HepG2 (cell line): ENCODE results near the gene ACTN4. TPM values are rescaled to one million over a fixed set of nuclear protein-coding genes. Genes with fewer than 3 reads are reported as not detected.
A peak's percentile ranks its signal among the peaks of the same experiment; 100 is the strongest.

Experiments
- AGO2 ChIP-seq: fragments of 200-400 bp; formaldehyde crosslinking; optimal IDR thresholded peaks from 2 replicates; pipeline ENCODE3; 2017; ENCODE audit warnings: mild to moderate bottlenecking, low read depth, low read length, moderate library complexity
- CCDC6 ChIP-seq: sonication (generic); formaldehyde crosslinking; IDR thresholded peaks from 2 replicates; pipeline ENCODE4 v1.8.1; 2022; ENCODE audit warnings: mild to moderate bottlenecking, missing genetic modification reagents, moderate library complexity
- CEBPG ChIP-seq: IDR thresholded peaks from 2 replicates; pipeline ENCODE4 v1.6.1; 2016
- CHCHD3 ChIP-seq: sonication (generic); formaldehyde crosslinking; IDR thresholded peaks from 2 replicates; pipeline ENCODE4 v1.8.0; 2022; ENCODE audit warnings: mild to moderate bottlenecking, missing genetic modification reagents, moderate library complexity
- GATAD1 ChIP-seq: IDR thresholded peaks from 2 replicates; pipeline ENCODE4 v1.6.1; 2016; ENCODE audit warnings: missing genetic modification reagents, missing compliant biosample characterization
- HMGA1 ChIP-seq: sonication (generic); formaldehyde crosslinking; conservative IDR thresholded peaks from 2 replicates; pipeline ENCODE4 v1.4.0; 2020; ENCODE audit warnings: missing genetic modification reagents
- KAT8 ChIP-seq: IDR thresholded peaks from 2 replicates; pipeline ENCODE4 v1.6.1; 2016; ENCODE audit warnings: missing genetic modification reagents, missing compliant biosample characterization
- KDM1A ChIP-seq: IDR thresholded peaks from 2 replicates; pipeline ENCODE4 v1.6.1; 2016; ENCODE audit warnings: missing compliant biosample characterization
- MTF2 ChIP-seq: sonication (generic); formaldehyde crosslinking; IDR thresholded peaks from 2 replicates; pipeline ENCODE4 v1.5.0; 2020; ENCODE audit warnings: missing genetic modification reagents, borderline replicate concordance
- SMAD9 ChIP-seq: sonication (generic); formaldehyde crosslinking; IDR thresholded peaks from 2 replicates; pipeline ENCODE4 v1.5.1; 2020; ENCODE audit warnings: mild to moderate bottlenecking, missing genetic modification reagents
- SNRNP70 ChIP-seq: fragments of 200-400 bp; formaldehyde crosslinking; IDR thresholded peaks from 2 replicates; pipeline ENCODE4 v1.6.1; 2017; ENCODE audit warnings: mild to moderate bottlenecking, low read depth, low read length, moderate library complexity
- SP2 ChIP-seq: sonication (generic); formaldehyde crosslinking; IDR thresholded peaks from 2 replicates; pipeline ENCODE4 v1.5.1; 2020; ENCODE audit warnings: mild to moderate bottlenecking, missing genetic modification reagents
- TCF12 ChIP-seq, 2 experiments: fragments of 450-650 bp in 1 of 2; sonication (generic) in 1 of 2; formaldehyde crosslinking in 1 of 2; IDR thresholded peaks; 2 replicates each; pipeline versions ENCODE4 v1.6.1 to v1.8.0; 2017 to 2022; ENCODE audit warnings: antibody characterized with exemption in 1 of 2, mild to moderate bottlenecking in 1 of 2, missing genetic modification reagents in 1 of 2, moderate library complexity in 1 of 2
- YEATS2 ChIP-seq: sonication (generic); formaldehyde crosslinking; IDR thresholded peaks from 2 replicates; pipeline ENCODE4 v1.4.0; 2020; ENCODE audit warnings: missing genetic modification reagents, borderline replicate concordance
- ZFY ChIP-seq: sonication (generic); formaldehyde crosslinking; IDR thresholded peaks from 2 replicates; pipeline ENCODE4 v1.4.0; 2020; ENCODE audit warnings: missing genetic modification reagents
- ZMYM3 ChIP-seq: sonication (generic); formaldehyde crosslinking; IDR thresholded peaks from 2 replicates; pipeline ENCODE4 v1.5.1; 2020; ENCODE audit warnings: mild to moderate bottlenecking, missing genetic modification reagents
- ZNF331 ChIP-seq: sonication (generic); formaldehyde crosslinking; IDR thresholded peaks from 2 replicates; pipeline ENCODE4 v1.4.0; 2020; ENCODE audit warnings: missing genetic modification reagents
- ZNF510 ChIP-seq: sonication (generic); formaldehyde crosslinking; IDR thresholded peaks from 2 replicates; pipeline ENCODE4 v1.4.0; 2020; ENCODE audit warnings: low read depth, mild to moderate bottlenecking, missing genetic modification reagents
- ZNF556 ChIP-seq: sonication (generic); formaldehyde crosslinking; IDR thresholded peaks from 2 replicates; pipeline ENCODE4 v1.4.0; 2020; ENCODE audit warnings: mild to moderate bottlenecking, missing genetic modification reagents, borderline replicate concordance
- ZNF562 ChIP-seq: sonication (generic); formaldehyde crosslinking; IDR thresholded peaks from 2 replicates; pipeline ENCODE4 v1.8.0; 2022; ENCODE audit warnings: missing genetic modification reagents, borderline replicate concordance
- ZNF569 ChIP-seq: sonication (generic); formaldehyde crosslinking; IDR thresholded peaks from 2 replicates; pipeline ENCODE4 v1.5.0; 2020; ENCODE audit warnings: mild to moderate bottlenecking, missing genetic modification reagents, moderate library complexity, borderline replicate concordance
- ZNF781 ChIP-seq: sonication (generic); formaldehyde crosslinking; IDR thresholded peaks from 2 replicates; pipeline ENCODE4 v1.5.1; 2020; ENCODE audit warnings: borderline replicate concordance, mild to moderate bottlenecking, missing genetic modification reagents; ENCODE audit errors: not compliant biosample characterization
- ZNF839 ChIP-seq: sonication (generic); formaldehyde crosslinking; IDR thresholded peaks from 2 replicates; pipeline ENCODE4 v1.4.0; 2020; ENCODE audit warnings: missing genetic modification reagents, mild to moderate bottlenecking, borderline replicate concordance
- polyA plus RNA-seq, 8 experiments: library from polyadenylated mRNA; depleted of rRNA in 3 of 8; stranded (reverse) in 7 of 8; unstranded in 1 of 8; fragments of >200 nt; fragmentation: Illumina TruSeq in 4 of 8; extraction: Trizol in 4 of 8; gene quantifications; 2 replicates each; pipeline versions ENCODE4 v1.2.1 to v1.2.3, GENCODE V29; 2011 to 2016; ENCODE audit warnings: low read depth in 4 of 8, missing spikeins in 1 of 8, mixed read lengths in 1 of 8; ENCODE audit not compliant: insufficient read depth in 1 of 8
- total RNA-seq, 5 experiments: library from RNA; depleted of rRNA; stranded (reverse); fragments of >200 nt; fragmentation: Illumina TruSeq; extraction: Trizol; gene quantifications; 2 replicates each; pipeline ENCODE4 v1.2.3, GENCODE V29; 2016; ENCODE audit warnings: low read depth in 1 of 5
- TF ChIP-seq, protein P1 (sequence below): sonication (generic); formaldehyde crosslinking; IDR thresholded peaks from 2 replicates; pipeline ENCODE4 v1.5.0; 2020; ENCODE audit warnings: missing genetic modification reagents, mild to moderate bottlenecking, borderline replicate concordance
- TF ChIP-seq, protein P2 (sequence below): sonication (generic); formaldehyde crosslinking; conservative IDR thresholded peaks from 2 replicates; pipeline ENCODE4 v1.8.0; 2022; ENCODE audit warnings: mild to moderate bottlenecking, moderate library complexity, missing genetic modification reagents
- TF ChIP-seq, protein P3 (sequence below): sonication (generic); formaldehyde crosslinking; IDR thresholded peaks from 2 replicates; pipeline ENCODE4 v1.4.0; 2020; ENCODE audit warnings: missing genetic modification reagents

Gene ACTN4
- total and polyA plus RNA-seq, 2 of the 13 experiments (the other 11 are each of a cell fraction or from before 2014, with no cell fraction given) = 171 to 192 TPM

DNA sequence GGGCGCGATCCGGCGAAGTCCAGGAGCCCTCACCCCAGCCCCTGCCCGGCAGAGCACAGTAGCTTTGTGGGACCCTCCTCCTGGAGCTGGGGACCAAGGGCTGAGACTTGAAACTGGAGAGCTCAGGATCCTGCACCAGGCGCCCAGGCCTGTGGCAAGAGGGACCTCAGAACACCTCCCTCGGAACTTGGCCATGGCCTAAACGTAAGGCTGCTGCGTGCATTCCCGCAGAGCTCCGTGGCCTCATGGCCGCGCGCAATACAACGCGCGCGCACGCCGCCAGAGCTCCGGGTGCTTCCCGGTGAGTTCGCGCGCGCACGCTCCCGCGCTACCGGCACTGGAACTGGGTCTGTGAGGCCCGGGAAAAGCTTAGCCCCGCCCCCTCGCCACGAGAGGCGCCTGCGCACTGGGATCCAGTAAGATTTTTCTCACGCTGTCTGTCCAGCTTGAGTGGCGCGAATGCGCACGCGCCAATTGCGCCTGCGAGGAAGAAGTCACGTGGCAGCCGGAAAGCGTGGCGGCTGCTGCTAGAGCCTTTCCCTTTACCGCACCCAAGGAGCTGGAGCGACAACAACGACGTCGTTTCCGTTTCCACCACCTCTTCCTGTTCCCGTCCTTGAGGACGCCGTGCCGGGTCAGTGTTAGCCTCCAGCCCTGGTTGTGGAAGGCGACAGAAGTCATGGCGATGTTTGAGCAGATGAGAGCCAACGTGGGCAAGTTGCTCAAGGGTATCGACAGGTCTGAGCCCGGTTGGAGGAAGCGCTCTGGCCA, 28.7 kb upstream of the ACTN4 start, which contains the start of gene EIF3K (continued):
- TF ChIP-seq YEATS2 (peak; percentile 98; the same call in 1 of the 2 replicates), KAT8 (CRISPR knock-in tag) (peak; percentile 98), SMAD9 (no peak), ZNF781 (peak; percentile 29), ZNF510 (no peak), TCF12 (IDR thresholded peaks at IDR 0.05) (no peak), TCF12 (CRISPR knock-in tag; IDR thresholded peaks at IDR 0.05) (no peak), ZFY (CRISPR knock-in tag) (peak; percentile 91), GATAD1 (CRISPR knock-in tag) (peak; percentile 99), CCDC6 (CRISPR knock-in tag) (peak; percentile 85), SP2 (CRISPR knock-in tag) (peak; percentile 58; the same call in 1 of the 2 replicates), AGO2 (no peak), ZNF331 (CRISPR knock-in tag) (no peak), ZNF556 (CRISPR knock-in tag) (no peak; the same call in 1 of the 2 replicates), ZNF839 (no peak), ZNF569 (CRISPR knock-in tag) (no peak), HMGA1 (CRISPR knock-in tag) (no peak), CHCHD3 (CRISPR knock-in tag) (no peak), CEBPG (CRISPR knock-in tag) (no peak), MTF2 (CRISPR knock-in tag) (no peak), SNRNP70 (no peak), ZNF562 (no peak), KDM1A (CRISPR knock-in tag) (no peak), ZMYM3 (no peak)
- TF ChIP-seq, protein P1, sequence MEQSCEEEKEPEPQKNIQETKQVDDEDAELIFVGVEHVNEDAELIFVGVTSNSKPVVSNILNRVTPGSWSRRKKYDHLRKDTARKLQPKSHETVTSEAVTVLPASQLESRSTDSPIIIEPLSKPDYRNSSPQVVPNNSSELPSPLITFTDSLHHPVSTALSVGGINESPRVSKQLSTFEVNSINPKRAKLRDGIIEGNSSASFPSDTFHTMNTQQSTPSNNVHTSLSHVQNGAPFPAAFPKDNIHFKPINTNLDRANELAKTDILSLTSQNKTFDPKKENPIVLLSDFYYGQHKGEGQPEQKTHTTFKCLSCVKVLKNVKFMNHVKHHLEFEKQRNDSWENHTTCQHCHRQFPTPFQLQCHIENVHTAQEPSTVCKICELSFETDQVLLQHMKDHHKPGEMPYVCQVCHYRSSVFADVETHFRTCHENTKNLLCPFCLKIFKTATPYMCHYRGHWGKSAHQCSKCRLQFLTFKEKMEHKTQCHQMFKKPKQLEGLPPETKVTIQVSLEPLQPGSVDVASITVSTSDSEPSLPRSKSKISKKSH (CRISPR knock-in tag) = no peak
- TF ChIP-seq, protein P2, sequence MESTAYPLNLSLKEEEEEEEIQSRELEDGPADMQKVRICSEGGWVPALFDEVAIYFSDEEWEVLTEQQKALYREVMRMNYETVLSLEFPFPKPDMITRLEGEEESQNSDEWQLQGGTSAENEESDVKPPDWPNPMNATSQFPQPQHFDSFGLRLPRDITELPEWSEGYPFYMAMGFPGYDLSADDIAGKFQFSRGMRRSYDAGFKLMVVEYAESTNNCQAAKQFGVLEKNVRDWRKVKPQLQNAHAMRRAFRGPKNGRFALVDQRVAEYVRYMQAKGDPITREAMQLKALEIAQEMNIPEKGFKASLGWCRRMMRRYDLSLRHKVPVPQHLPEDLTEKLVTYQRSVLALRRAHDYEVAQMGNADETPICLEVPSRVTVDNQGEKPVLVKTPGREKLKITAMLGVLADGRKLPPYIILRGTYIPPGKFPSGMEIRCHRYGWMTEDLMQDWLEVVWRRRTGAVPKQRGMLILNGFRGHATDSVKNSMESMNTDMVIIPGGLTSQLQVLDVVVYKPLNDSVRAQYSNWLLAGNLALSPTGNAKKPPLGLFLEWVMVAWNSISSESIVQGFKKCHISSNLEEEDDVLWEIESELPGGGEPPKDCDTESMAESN (CRISPR knock-in tag) = no peak
- TF ChIP-seq, protein P3, sequence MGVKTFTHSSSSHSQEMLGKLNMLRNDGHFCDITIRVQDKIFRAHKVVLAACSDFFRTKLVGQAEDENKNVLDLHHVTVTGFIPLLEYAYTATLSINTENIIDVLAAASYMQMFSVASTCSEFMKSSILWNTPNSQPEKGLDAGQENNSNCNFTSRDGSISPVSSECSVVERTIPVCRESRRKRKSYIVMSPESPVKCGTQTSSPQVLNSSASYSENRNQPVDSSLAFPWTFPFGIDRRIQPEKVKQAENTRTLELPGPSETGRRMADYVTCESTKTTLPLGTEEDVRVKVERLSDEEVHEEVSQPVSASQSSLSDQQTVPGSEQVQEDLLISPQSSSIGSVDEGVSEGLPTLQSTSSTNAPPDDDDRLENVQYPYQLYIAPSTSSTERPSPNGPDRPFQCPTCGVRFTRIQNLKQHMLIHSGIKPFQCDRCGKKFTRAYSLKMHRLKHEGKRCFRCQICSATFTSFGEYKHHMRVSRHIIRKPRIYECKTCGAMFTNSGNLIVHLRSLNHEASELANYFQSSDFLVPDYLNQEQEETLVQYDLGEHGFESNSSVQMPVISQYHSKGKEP (CRISPR knock-in tag) = no peak
